Superior temporal gyrus (tissue), 1 donor: ENCODE measurements around the gene SLC6A5.

Experiments
- DNase-seq: peaks from one replicate; pipeline ENCODE4 v3.0.0-alpha.2; 2016; ENCODE audit errors: extremely low spot score

The SLC6A5 gene

GRCh38 chr11:20620988-20621387 is 21.6 kb downstream of the SLC6A5 start:
- DNase-seq, result no peak

DNA sequence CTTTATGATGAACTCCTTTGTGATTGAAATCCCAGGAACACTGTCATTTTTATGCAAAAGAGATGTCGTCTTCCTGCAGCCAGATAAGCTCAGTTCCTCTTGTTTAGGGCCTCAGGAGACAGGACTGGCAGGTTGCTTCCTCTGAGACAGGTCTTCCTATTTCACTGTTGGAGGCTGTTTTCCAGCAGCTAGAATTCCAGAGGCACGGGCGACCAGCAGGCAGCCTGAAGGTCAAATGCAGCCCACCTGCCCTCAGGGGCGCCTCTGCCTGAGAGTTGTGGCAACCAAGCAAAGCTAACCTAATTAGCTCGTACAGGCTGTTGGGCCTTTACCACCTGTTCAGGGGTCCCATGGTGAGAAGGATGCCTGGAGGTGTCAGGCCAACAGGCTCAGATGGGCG is 22.3 kb downstream of the SLC6A5 start:
- DNase-seq, result no peak

DNA sequence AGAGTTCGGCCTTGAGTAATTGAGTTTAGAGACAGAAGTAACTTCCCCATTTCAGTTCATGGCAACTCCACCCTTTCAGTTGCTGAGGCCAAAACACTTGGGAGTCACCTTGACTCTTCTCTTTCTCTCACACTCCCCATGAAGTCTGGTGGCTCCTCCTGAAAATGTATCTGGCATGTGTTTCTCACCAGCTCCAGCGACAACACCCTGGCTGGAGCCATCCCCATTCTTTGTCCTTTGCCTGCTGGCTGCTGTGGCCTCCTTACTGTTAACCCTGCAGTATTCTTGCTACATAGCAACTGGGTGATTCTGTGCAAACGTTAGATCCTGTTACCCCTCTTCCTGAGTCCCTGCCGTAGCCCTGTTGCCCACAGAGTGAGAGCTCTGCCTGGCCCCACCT is 23.8 kb downstream of the SLC6A5 start:
- no peak for DNase-seq

- no peak for DNase-seq
Measured at GRCh38 chr11:20626279-20626678, 26.9 kb downstream of the SLC6A5 start.

GRCh38 chr11:20627026-20627425 is 27.6 kb downstream of the SLC6A5 start:
- no peak for DNase-seq

DNA sequence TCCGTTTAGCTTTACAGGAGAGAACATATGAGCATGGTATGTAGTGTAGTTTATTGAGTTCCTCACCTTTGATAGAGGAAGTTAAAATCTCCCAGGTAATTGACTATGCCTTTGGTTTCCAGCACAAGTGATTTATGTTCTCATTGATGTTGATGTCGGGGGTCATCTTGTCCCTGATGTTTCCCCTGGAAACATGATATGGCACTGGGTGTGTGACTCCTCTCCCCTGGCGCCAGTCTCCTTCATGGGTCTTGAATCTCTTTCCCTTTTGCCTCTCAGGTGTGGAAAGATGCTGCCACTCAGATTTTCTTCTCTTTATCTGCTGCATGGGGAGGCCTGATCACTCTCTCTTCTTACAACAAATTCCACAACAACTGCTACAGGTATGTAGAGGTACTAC is 28.3 kb downstream of the SLC6A5 start:
- no peak for DNase-seq

- no peak for DNase-seq
Measured at GRCh38 chr11:20631519-20632168, 32.2 kb downstream of the SLC6A5 start.

DNA sequence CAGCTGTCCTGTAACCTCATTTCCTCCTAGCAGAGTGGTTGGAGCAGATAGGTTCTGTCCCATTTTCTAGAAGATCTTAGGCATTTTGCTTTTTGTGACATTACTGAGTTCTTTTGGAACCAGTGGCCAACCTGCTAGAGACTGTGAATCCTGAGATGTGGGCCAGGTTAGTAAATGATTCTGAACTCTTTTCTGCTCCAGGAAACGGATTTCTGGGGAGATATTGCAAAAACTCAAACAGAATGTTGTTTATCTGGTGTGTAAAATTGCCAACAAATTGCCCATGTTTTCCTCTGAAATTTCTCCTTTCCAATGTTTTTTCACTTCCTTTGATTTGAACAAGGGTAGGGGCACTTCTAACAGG is 32.7 kb downstream of the SLC6A5 start:
- no peak for DNase-seq

DNA sequence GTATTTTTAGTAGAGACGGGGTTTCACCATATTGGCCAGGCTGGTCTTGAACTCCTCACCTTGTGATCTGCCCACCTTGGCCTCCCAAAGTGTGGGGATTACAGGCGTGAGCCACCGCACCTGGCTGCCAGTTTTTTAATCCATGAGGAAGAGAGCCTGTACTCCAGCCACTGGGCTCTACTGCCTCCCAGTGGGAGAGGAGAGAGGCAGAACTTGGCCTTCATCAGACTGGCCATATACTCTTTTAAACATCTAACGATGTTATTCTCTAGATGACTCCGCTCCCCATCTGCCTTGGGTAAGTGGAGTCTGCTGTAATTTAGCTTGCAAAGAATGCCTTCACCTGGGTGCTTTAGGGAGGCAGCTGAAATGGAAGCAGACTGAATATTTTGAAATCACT is 34.6 kb downstream of the SLC6A5 start:
- no peak for DNase-seq

- DNase-seq, result no peak
Measured at GRCh38 chr11:20634781-20635180, 35.4 kb downstream of the SLC6A5 start.

GRCh38 chr11:20638074-20638473 is 38.7 kb downstream of the SLC6A5 start:
- no peak for DNase-seq

DNA sequence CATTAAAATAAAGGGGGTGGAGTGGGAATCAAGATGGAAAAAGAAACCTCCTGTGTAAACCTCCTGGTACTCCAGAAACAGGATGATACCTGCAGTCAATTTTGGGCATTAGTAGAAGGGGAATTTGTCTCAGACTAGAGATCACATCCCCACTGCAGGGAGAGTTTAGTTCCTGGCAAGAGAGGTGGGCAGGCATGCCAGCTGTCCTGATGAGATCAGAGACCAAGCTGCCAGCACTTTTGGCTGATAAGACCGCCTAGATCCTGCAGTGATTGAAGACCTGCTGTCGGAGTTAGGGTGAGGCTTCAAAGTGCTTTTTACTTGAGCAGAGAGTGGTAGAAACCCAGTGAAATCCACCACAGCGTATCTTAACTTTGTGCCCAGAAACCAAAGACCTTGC is 40.3 kb downstream of the SLC6A5 start:
- no peak for DNase-seq

DNA sequence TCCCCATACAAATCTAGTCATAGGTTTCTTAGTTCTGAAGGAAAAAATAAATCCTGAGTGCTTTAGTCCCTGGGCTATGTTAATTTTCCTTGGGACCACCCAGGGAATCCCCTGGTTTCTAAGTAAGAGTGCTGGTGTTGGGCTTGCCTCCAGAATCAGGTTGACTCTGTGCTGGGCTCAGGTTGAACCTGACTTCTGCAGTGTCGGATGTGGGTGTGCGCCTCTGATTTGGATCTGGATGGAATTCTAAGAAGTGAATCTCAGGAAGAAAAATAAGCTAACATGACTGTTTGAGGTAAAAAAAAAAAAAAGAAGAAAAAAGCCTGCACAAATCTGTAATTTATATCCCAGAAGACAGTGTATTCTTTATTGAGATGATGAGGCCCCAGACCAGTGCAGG is 41.0 kb downstream of the SLC6A5 start:
- DNase-seq, result no peak

GRCh38 chr11:20644360-20644759 is 45.0 kb downstream of the SLC6A5 start:
- DNase-seq, result no peak

GRCh38 chr11:20647976-20648565 is 48.7 kb downstream of the SLC6A5 start:
- peak; percentile 93 for DNase-seq

GRCh38 chr11:20652150-20652806 is 52.9 kb downstream of the SLC6A5 start:
- DNase-seq, result no peak

DNA sequence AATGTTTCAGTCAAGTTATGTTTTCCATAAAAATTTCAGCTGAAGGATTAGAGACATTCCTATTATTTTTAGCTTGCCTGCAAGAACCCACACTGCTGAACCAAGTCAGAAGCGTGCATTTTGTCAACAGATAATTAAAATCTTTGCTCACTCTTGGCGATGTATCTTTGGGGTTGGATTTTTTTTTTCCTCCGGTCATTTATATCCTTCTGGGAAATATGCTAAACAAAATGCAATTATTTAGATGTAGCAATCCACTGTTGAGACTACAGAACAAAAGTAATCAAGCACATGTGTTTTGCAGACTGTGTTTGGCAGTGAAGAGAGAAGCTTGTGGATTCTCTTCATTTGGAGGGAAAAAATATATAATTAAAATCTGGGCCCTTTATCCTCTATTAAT is 54.6 kb downstream of the SLC6A5 start:
- DNase-seq, result no peak

DNA sequence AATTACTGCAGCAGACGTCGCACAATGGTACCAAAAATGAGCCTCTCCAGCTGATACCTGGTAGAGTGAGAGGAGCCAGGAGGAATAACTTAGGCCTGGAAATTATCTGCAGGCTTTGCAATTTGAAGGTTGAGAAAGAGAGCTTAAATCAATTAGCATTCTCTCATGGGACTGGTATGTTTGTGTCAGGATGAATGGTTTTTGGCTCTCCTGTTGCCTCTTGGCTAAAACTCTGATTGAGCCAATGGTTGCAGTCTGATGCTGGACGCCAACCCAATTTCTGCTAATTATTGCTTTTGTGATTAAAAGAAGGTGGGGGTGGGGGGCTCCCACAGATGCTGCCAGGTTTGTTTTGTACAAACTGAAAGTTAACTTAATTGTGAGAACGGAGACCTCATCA is 57.5 kb downstream of the SLC6A5 start:
- DNase-seq, result no peak

DNA sequence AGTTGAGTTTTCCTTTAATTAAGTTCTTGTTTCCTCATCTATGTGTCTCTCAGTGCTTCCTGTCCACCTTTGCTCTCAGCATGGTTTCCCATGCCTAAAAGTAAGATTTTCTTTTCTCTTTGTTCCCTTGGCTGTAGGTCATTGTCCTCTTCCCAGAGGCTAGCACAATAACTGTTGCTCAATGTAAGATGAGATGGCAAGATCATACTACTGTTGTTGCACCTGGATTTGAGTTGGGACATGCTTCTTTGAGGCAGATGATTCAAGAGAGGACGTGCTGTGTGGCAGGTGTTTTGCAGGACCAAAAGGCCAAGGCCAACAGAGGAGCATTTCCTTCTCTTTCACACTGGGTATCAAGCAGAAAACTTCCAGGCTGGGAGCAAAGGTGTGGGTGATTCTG is 58.7 kb downstream of the SLC6A5 start:
- no peak for DNase-seq

DNA sequence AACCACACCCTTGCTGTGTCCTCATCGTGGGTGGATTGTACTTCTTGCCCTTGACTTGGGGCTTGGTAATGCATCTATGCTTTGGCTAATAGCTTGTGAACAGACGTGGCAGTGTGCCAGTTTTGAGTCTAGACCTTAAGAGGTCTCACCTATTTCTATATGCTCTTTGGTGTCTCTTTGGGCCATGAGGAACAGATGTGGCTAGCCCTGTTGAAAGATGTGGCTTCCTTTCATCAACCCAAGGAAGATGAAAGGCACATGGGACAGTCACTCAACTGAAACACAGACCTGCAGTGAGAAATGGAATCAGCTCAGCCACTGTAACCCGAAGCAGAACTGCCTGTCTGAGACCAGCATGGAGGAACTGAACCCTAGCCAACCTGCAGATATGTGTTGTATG is 62.0 kb downstream of the SLC6A5 start:
- DNase-seq, result no peak

- DNase-seq, result no peak
Measured at GRCh38 chr11:20661850-20662249, 62.4 kb downstream of the SLC6A5 start.

DNA sequence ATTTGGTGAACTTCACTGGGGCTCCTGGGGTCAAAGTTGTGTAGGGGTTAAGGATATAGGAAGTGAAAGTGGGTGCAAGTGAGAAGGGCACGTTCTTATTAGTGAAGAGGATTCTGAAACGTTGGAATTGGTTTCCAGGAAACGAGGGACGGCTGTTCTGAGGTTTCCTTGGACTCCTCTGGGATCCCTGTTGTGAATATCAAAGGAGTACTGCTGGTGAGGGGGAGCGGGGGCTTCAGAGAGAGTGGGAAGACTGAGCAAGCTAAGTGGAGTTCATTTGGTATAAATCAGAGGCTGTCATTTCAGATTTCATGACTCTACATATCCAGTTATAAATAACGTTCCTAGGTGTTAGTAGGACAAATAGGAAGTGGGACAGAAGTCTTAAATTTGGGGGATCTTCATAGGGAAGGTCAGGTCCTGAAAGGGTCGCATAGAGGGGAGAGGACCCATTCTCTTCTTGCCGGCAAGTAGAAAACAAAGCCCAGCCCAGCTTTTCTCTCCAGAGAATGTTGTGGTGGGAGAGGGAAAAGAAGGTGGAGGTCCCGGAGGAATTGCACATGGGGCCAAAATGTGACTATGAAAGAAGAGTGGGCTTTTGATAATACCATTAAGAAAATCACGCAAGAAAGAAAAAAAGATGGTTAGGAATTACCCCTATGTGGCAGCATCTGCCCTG is 68.9 kb downstream of the SLC6A5 start:
- no peak for DNase-seq
